GM03348 (cell line): ENCODE data around the gene CXCL17.
"Not testable (repeated sequence)": the region's sequence is repeated elsewhere in the genome, so short reads cannot be mapped to it uniquely, and the experiment has no call there.

Experiments used
- DNase-seq: peaks from one replicate; pipeline ENCODE4 v3.0.0; 2012; ENCODE audit warnings: low spot score

Gene CXCL17

GRCh38 chr19:42442833-42443232, at the start of gene CXCL17:
TSS of gene CXCL17 (minus strand) at chr19:42442946. CDS start at chr19:42442832, 114 bp downstream.
- no peak for DNase-seq

DNA sequence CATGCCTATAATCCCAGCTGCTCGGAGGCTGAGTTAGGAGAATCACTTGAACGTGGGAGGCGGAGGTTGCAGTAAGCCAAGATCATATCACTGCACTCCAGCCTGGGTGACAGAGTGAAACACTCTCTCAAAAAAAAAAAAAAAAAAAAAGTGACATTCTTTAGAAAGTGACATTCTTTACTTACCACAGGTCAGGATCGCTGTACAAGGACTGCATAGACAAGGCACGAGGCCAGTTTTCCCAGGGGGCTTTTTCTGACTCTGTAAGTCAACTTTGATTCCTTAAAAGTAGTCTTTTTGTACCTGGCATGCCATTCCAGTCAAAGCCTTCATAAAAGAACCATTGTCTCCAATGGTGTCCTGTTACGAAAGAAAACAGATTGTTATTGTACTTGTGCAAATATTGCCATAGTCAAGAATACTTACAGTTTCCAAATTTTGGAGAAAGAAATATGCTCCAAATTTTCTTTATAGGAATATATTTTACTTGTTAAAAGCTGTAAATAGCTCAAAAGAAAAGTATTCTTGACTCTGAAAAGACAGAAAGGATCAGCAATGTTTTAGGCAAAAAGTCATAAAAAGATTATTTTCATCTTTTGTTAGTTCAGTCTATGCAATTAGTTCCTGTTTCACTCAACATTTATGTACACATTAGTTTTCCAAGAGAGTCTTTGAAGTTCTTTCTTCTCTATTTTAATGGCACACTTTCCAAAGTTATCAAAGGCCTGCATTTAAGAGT, 46.2 kb upstream of the CXCL17 start:
- no peak for DNase-seq

- no peak for DNase-seq
Measured at GRCh38 chr19:42487798-42488178, 45.0 kb upstream of the CXCL17 start.

DNA sequence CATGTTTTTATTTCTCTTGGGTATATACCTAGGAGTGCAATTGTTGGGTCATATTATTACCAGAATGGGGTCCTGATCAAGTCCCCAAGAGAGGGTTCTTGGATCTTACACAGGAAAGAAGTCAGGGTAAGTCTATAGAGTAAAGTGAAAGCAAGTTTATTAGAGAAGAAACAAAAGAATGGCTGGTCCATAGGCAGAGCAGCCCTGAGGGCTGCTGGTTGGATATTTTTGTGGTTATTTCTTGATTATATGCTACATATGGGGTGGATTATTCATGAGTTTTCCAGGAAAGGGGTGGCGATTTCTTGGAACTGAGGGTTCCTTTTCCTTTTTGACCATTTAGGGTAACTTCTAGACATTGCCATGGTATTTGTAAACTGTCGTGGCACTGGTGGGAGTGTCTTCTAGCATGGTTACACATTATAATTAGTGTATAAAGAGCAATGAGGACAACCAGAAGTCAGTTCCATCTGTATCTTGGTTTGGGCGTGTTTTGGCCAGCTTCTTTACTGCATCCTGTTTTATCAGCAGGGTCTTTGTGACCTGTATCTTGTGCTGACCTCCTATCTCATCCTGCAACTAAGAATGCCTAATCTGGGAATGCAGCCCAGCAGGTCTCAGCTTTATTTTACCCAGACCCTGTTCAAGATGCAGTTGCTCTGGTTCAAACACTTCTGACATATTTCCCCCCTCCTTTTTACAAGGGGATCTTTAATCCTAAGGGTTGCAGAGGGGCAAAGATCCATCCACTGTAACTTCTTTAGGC, 44.5 kb upstream of the CXCL17 start:
- no peak for DNase-seq

DNA sequence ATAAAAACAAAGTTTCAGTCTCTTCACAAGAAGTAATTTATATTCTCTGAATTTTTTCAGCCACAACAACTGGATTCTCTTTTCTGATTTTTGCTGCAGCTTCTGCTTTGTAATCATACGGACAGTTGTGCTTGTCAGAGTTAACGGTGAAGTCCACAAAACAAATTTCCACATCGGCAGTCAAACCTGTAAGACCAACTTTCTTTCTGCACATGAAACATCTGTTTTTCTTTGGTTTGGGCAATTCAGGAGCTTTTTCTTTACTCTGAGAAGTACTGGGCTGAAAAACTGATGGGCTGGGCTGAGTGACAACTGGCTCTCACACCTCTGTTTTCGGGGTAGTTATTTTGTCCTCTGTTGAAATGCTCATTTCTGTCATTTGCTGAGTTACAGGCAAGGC, 42.3 kb upstream of the CXCL17 start:
- DNase-seq, result not testable (repeated sequence)

DNA sequence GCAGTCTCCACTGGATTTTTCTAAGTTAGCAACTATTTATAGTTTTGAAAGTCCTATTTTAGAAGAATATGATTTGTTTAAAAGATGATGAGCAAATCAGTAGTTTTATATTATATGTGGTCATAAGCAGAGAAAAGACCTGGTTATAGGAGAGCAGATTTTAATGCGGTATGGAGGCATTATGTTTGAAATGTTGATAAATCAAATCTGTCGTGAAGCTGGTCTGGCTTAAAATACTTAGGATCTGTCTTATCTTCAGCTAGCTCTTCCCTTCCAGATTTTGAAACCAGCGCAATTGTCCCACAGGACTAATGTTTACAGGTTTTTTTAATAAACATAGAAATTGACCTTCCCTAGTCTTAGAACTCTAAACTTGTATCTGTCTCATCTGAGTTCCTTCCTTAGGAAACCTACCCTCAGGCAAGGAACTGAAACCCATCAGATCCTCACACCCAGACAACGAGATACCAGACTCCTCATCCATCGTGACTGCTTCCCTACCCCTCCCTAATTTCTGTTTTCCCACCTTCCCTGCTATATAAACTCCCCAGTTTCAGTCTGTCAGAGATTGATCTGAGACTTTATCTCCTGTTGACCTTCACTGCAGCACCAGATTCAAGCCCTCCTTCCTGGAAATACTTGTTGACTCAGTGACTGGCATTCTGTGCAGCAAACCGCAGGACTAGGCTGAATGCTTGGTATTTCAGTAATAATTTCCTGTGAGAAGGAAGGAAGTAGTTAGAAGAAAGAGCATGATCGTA, 37.8 kb upstream of the CXCL17 start:
- peak; percentile 19 for DNase-seq

DNA sequence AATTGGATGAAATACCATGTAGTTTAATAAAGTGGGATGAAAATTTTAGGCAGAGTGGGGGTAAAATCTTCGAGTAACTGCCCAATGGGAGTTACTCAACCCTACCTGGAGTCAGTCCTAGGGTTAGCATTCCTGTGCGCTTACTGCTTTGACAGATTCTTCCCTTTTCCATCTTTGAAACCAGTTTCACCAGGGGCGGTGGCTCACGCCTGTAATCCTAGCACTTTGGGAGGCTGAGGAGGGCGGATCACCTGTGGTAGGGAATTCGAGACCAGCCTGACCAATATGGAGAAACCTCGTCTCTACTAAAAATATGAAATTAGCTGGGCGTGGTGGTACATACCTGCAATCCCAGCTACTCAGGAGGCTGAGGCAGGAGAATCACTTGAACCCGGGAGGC, 37.0 kb upstream of the CXCL17 start:
- no peak for DNase-seq

DNA sequence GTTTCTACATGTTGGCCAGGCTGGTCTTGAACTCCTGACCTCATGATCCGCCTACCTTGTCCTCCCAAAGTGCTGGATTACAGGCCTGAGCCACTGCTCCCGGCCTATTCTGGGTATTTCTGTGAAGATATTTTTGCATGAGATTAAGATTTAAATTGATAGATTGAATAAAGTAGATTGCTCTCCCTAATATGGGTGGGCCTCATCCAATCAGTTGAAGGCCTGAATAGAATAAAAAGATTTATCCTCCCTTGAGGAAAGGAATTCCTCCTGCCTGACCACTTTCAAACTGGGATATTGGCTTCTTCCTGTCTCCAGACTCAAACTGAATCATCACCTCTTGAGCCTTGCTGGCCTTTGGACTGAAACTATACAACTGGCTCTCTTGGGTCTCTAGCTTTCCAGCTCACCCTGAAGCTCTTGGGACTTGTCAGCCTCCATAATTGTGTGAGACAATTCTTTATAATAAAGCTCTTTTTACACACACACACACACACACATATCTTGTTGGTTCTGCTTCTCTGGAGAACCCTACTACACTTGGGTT, 36.1 kb upstream of the CXCL17 start:
- no peak for DNase-seq

DNA sequence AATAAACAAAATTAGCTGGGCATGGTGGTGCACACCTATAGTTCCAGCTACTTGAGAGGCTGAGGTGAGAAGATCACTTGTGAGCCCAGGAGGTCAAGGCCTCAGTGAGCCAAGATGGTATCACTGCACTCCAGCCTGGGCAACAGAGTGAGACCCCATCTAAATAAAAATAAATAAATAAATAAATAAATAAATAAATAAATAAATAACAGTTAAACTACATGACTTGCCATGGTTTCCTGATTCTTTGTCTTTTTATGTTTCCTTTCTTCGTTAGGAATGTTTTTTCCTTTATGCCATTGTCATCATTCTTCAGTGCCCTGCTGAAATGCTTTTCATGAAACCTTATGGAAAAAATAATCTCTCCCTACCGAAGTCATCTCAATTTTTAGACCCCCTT, 35.2 kb upstream of the CXCL17 start:
- DNase-seq, result no peak

DNA sequence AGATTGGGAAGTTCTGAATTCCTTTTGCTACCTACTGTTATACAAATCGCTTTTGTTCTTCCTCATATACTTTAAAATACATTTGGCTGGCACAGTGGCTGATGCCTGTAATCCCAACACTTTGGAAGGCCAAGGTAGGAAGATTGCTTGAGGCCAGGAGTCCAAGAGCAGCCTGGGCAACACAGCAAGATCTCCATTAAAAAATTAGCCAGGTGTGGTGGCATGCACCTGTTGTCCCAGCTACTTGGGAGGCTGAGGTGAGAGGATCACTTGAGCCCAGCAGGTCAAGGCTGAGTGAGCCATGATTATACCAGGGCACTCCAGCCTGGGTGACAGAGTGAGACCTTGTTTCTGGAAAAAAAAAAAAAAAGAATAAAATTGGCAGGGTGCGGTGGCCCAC, 34.4 kb upstream of the CXCL17 start:
- DNase-seq, result no peak

GRCh38 chr19:42475366-42475765, 32.6 kb upstream of the CXCL17 start:
- no peak for DNase-seq

- no peak for DNase-seq
Measured at GRCh38 chr19:42474743-42475142, 32.0 kb upstream of the CXCL17 start.

- no peak for DNase-seq
Measured at GRCh38 chr19:42473686-42474085, 30.9 kb upstream of the CXCL17 start.

- no peak for DNase-seq
Measured at GRCh38 chr19:42472402-42473147, 29.8 kb upstream of the CXCL17 start.

GRCh38 chr19:42471554-42472249, 29.0 kb upstream of the CXCL17 start:
- DNase-seq, result no peak

GRCh38 chr19:42469311-42470235, 26.8 kb upstream of the CXCL17 start:
- DNase-seq, result no peak

- DNase-seq, result peak; percentile 80
Measured at GRCh38 chr19:42468273-42468796, 25.6 kb upstream of the CXCL17 start.

GRCh38 chr19:42467183-42467760, 24.5 kb upstream of the CXCL17 start:
- DNase-seq, result peak; percentile 27

- DNase-seq, result peak; percentile 22
Measured at GRCh38 chr19:42466521-42467182, 23.9 kb upstream of the CXCL17 start.
